Measurements from ENCODE around the gene PLEKHA3.
"Not testable (repeated sequence)": the region's sequence is repeated elsewhere in the genome, so short reads cannot be mapped to it uniquely, and the experiment has no call there.

PLEKHA3 gene

GRCh38 chr2:178479275-178479616, 1.0 kb upstream of the PLEKHA3 start:
- FAIRE-seq: peak; percentile 27

- no peak for FAIRE-seq
These were observed 465 bp upstream of the PLEKHA3 start for GRCh38 chr2:178479758-178480226.

GRCh38 chr2:178482437-178482836, 2.2 kb downstream of the PLEKHA3 start:
- peak; percentile 79 for FAIRE-seq

GRCh38 chr2:178484245-178485041, 4.2 kb downstream of the PLEKHA3 start:
- FAIRE-seq: no peak

- FAIRE-seq: no peak
These were observed 5.1 kb downstream of the PLEKHA3 start for GRCh38 chr2:178485356-178485755.

GRCh38 chr2:178491612-178492011, 11.4 kb downstream of the PLEKHA3 start:
- no peak for FAIRE-seq

- FAIRE-seq: no peak
These were observed 15.8 kb downstream of the PLEKHA3 start for GRCh38 chr2:178496049-178496448.

GRCh38 chr2:178498137-178498536, 17.9 kb downstream of the PLEKHA3 start:
- no peak for FAIRE-seq

GRCh38 chr2:178499640-178500039, 19.4 kb downstream of the PLEKHA3 start:
- FAIRE-seq: no peak

GRCh38 chr2:178502751-178503150, 22.5 kb downstream of the PLEKHA3 start:
- no peak for FAIRE-seq

GRCh38 chr2:178506101-178506500, 25.8 kb downstream of the PLEKHA3 start:
- no peak for FAIRE-seq

- no peak for FAIRE-seq
These were observed 26.3 kb downstream of the PLEKHA3 start for GRCh38 chr2:178506524-178506923.

- no peak for FAIRE-seq
These were observed 26.7 kb downstream of the PLEKHA3 start for GRCh38 chr2:178506949-178507348.

GRCh38 chr2:178508646-178509045, 28.4 kb downstream of the PLEKHA3 start:
- FAIRE-seq: no peak

- no peak for FAIRE-seq
These were observed 30.1 kb downstream of the PLEKHA3 start for GRCh38 chr2:178510384-178510783.

- FAIRE-seq: no peak
These were observed 32.2 kb downstream of the PLEKHA3 start for GRCh38 chr2:178512484-178512883.

GRCh38 chr2:178513876-178514275, 33.6 kb downstream of the PLEKHA3 start:
- FAIRE-seq: no peak

GRCh38 chr2:178514664-178515063, 34.4 kb downstream of the PLEKHA3 start:
- FAIRE-seq: no peak

GRCh38 chr2:178517496-178517895, 37.2 kb downstream of the PLEKHA3 start:
- FAIRE-seq: no peak

- no peak for FAIRE-seq
These were observed 41.3 kb downstream of the PLEKHA3 start for GRCh38 chr2:178521304-178522150.

GRCh38 chr2:178522950-178523595, 42.8 kb downstream of the PLEKHA3 start:
- FAIRE-seq: no peak

GRCh38 chr2:178523596-178524134, 43.4 kb downstream of the PLEKHA3 start:
- FAIRE-seq: no peak

GRCh38 chr2:178525010-178525409, 44.8 kb downstream of the PLEKHA3 start:
- not testable (repeated sequence) for FAIRE-seq

Data from islet of Langerhans (tissue), 1 donor.